Femur (tissue), 1 donor: Measurements from ENCODE around the gene TNFSF12.

Experiments used
- DNase-seq: peaks from one replicate; pipeline ENCODE4 v3.0.0-alpha.2; 2017

TNFSF12 gene

DNA sequence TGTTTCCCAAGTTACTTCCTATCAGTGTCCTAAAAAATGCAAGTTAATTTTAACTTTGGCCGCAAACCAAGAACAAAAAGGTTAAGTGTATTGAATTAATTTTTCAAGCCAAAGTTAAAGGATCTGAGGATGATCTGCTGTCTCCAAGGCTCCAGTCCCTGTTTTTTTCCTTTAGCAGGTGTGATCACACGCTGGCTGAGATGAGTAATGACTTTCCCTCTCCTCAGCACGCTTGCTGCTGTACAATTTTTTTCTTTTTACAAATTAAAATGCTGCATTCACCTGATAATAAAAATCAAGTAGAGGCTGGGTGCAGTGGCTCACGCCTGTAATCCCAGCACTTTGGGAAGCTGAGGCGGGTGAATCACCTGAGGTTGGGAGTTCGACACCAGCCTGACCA is 3.9 kb upstream of the TNFSF12 start:
- no peak for DNase-seq

DNA sequence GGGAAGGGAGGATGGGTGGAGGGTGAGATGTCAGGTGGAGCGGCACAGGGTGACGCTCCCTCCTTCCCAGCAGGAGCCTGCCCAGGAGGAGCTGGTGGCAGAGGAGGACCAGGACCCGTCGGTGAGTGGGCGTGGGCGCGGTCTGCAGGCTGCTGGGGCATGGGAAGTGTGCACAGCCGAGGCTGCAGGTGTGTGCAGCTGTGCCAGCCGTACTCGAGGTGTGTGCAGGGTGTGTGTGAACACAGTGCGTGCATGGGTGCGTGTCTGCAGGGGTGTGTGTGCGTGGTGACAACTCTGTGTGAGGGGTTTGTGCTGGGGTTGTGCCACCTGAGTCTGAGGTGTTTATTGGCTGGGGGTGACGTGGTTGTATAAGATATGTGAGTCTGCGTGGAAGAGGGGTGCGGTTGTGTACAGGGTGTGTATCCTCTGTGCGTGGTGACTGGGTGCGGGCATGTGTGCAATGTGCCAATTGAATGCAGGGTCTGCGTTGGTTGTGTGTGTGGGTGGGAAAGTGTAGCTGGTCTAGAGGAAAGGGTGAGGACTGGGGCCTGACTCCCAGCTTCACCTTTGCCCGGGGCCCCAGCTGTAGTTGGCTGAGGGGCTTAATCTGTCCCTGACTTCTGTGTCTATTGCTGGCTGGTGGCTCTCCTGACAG is 670 bp downstream of the TNFSF12 start:
- peak; percentile 32 for DNase-seq

DNA sequence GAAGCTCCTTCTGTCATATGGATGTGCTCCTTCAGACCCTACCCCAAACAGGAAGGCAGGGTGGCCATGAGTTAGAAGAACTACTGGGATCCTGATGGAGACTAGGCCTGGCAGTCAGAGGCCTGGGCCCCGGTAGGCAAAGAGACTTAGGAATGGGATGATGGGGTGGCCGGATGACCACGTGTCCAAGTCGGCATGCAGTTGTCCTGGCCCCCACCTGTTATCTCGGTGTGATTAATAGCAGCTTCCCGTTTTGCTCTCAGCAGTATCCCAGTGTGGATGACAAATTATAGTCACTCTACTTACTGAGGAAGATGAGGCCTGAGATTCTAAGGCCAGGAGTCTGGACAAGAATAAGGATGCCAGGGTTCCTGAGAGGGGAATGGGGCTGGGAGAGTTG is 1.5 kb downstream of the TNFSF12 start:
- no peak for DNase-seq

DNA sequence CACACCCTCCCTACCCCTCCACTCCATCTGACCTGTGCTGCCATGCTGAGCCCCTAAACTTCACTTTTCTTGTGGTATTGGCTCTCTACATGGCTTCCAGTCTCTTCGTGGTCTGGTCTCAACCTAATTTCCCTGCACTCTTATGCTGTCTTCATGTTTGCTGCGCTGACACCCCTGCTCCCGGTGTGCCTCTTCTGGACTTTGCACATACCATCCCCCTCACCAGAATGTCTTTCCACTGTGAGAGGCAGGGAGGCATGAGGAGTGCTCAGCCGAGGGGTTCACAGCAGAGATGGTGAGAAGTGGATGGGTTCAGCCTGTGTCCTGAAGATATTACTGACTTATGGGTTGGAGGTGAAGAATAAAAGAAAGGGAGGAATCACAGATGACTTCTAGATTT is 2.5 kb downstream of the TNFSF12 start:
- no peak for DNase-seq

DNA sequence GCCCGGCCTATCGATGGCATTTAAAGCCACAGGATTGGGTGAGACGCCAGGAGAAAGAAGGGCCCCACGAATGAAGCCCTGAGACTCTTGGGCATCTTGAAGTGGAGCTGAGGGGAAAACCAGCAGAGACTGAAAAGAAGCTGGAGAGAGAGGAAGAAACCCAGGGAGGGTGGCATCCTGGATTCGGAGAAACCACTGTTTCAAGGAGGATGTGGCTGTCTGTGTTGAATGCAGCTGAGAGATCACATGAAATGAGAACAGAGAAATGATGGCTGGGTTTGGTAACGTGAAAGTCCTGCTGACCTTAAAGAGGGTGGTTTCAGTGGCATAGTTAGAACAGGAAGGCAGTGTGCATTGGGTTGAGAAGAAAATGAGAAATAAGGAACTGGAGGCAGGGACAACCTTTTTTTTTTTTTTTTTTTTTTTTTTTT is 3.8 kb downstream of the TNFSF12 start:
- no peak for DNase-seq

DNA sequence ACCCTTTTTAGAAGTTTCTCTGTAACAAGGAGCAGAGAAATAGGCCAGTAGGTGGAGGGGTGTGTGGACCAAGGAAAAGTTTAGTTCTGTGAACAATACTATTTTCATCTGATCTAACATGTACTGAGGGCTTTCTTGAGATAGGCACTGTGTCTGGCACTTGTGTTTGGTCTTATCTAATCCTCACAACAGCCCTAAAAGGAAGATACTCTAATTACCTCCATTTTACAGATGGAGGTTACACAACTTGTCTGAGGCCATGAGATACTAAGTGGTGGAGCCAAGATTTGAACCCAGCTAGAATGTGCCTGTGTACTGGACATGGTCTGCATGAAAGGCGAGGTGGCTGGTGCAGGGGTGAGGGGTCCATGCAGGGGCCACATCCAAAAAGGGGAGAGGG is 4.5 kb downstream of the TNFSF12 start:
- no peak for DNase-seq

DNA sequence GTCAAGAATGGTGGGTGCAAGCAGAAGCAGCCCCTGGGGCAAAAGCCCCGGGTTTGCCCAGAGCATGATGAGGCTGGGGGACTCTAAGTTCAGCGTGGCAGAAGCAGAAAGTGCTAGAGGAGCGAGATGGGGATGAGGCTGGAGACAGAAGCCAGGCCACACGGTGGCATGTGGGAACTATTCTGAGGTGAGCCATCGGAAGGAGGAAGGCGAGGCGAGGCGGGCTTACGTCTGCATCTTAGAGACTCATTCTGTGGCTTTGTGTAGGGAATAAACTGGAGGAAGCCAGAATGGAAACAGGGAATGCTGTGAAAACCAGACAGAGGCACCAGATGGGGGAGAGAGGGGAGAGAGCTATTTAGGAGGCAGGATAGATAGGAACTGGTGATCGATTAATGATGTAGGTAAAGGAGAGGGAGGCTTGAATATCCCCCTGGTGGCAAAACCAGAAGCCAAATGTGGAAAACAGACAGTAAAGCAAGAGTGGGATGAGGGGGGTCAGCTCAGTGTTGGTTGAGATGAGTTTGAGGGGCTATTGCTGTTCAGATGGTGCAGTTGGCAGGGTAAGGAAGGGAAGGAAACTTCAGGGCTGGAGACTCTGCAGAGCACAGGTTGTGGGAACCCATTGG is 6.6 kb downstream of the TNFSF12 start:
- no peak for DNase-seq

DNA sequence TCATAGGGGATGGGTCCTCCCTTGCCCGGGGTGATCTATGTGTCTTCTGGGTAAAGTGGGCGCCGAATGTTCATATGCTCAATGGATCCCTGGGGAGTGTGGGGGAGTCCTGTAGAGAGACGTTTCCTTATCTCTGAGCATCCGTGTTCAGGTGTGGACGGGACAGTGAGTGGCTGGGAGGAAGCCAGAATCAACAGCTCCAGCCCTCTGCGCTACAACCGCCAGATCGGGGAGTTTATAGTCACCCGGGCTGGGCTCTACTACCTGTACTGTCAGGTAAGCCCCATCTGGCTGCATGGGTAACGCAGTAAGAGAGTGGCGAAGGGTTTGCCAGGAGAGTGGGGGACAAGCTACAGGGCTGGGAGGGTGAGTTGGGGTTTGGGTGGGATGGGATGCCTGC is 7.8 kb downstream of the TNFSF12 start:
- no peak for DNase-seq

DNA sequence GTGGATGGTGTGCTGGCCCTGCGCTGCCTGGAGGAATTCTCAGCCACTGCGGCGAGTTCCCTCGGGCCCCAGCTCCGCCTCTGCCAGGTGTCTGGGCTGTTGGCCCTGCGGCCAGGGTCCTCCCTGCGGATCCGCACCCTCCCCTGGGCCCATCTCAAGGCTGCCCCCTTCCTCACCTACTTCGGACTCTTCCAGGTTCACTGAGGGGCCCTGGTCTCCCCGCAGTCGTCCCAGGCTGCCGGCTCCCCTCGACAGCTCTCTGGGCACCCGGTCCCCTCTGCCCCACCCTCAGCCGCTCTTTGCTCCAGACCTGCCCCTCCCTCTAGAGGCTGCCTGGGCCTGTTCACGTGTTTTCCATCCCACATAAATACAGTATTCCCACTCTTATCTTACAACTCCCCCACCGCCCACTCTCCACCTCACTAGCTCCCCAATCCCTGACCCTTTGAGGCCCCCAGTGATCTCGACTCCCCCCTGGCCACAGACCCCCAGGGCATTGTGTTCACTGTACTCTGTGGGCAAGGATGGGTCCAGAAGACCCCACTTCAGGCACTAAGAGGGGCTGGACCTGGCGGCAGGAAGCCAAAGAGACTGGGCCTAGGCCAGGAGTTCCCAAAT is 8.4 kb downstream of the TNFSF12 start:
- DNase-seq, result no peak

DNA sequence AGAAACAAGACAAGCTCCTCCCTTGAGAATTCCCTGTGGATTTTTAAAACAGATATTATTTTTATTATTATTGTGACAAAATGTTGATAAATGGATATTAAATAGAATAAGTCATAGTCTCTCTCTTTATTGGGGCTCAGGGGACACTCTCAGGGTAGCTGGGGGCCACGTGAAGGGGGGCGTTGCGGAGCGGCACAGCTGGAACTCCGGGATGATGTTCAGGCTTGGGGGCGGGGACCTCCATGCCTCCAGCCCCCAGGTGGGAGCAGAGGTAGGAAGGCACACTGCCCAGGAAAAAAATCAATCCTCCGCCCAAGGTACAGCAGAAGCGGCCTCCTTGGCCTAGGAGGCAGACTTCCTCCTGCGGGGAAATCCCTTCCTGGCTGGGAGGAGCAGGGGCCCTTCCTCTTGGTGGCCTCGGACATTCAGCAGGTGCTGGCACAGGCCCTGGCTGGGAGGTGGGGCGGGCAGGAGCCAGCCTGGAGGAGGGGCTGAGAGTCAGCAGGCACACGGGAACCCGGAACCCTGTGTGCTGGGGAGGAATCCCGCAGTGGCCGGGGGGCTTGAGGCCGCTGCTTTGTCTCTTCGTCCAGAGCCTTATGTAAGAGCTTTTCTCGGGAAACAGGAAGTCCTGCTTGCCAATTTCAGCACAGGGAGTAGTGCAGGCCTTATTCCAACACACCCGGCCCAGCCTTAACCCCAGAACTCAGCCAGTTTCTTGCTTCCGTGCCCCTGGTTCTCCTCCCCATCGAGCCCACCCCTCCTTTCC is 9.1 kb downstream of the TNFSF12 start:
- peak; percentile 90 for DNase-seq

DNA sequence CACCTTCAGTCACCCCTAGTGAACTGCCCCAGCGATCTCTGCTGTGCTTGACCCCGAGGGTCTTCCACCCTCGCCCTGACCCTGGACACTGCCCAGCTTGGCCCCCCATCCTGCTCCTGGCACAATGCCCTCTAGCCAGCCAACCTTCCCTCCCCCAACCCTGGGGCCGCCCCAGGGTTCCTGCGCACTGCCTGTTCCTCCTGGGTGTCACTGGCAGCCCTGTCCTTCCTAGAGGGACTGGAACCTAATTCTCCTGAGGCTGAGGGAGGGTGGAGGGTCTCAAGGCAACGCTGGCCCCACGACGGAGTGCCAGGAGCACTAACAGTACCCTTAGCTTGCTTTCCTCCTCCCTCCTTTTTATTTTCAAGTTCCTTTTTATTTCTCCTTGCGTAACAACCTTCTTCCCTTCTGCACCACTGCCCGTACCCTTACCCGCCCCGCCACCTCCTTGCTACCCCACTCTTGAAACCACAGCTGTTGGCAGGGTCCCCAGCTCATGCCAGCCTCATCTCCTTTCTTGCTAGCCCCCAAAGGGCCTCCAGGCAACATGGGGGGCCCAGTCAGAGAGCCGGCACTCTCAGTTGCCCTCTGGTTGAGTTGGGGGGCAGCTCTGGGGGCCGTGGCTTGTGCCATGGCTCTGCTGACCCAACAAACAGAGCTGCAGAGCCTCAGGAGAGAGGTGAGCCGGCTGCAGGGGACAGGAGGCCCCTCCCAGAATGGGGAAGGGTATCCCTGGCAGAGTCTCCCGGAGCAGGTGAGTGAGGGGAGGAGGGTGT is 9.9 kb downstream of the TNFSF12 start, which contains the start of gene TNFSF13:
TSS of gene TNFSF13 (plus strand) at position 207 of the 776 bp plus-strand sequence. CDS start at position 497, 290 bp downstream.
- DNase-seq, result no peak

DNA sequence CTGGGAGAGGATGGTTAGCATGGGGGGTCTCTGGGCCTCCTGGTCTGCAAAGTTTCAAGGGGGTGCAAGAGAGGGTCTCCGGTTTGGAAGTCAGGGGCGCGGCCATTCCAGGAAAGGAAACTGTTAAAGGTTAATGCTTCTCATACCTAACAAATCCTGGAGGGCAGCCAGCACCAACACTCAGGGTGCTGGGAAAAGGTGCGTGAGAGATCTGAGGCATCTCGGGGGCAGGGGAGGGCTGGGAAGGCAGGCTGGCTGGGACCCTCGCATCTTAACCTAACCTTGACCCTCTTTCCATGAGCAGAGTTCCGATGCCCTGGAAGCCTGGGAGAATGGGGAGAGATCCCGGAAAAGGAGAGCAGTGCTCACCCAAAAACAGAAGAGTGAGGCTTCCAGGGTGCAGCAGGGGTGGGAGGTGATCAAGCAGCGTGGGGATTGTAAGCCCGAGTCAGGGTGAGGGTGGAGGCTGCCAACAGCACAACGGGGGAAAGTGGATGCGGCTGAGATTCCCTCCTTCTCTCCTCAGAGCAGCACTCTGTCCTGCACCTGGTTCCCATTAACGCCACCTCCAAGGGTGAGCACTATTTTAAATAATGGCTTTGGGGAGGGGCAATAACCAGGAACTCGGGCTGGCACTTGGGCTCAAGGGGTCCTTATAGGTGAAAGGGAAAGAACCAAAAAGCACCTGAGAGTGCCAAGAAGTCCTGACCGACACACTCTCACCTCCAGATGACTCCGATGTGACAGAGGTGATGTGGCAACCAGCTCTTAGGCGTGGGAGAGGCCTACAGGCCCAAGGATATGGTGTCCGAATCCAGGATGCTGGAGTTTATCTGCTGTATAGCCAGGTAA is 10.7 kb downstream of the TNFSF12 start:
- no peak for DNase-seq

DNA sequence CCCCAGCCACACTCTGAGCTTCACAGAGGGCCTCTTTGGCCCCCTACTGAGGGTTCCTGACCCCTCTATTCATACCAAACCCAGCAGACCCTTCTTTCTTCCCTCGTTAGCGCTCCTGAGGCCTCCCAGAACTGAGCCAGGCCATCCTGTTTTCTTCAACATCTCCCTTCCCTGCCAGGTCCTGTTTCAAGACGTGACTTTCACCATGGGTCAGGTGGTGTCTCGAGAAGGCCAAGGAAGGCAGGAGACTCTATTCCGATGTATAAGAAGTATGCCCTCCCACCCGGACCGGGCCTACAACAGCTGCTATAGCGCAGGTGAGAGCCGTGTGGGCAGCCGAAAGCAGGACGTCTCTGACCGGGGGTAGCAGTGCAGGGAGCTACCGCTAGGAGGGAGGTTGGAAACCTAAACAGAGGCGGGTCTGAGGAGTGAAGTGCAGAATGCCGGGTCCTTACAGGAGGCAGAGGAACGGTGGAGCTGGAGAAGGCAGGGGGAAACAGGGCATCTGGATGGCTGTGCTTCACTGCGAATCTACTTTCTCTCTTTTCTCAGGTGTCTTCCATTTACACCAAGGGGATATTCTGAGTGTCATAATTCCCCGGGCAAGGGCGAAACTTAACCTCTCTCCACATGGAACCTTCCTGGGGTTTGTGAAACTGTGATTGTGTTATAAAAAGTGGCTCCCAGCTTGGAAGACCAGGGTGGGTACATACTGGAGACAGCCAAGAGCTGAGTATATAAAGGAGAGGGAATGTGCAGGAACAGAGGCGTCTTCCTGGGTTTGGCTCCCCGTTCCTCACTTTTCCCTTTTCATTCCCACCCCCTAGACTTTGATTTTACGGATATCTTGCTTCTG is 11.5 kb downstream of the TNFSF12 start:
- DNase-seq, result peak; percentile 75

DNA sequence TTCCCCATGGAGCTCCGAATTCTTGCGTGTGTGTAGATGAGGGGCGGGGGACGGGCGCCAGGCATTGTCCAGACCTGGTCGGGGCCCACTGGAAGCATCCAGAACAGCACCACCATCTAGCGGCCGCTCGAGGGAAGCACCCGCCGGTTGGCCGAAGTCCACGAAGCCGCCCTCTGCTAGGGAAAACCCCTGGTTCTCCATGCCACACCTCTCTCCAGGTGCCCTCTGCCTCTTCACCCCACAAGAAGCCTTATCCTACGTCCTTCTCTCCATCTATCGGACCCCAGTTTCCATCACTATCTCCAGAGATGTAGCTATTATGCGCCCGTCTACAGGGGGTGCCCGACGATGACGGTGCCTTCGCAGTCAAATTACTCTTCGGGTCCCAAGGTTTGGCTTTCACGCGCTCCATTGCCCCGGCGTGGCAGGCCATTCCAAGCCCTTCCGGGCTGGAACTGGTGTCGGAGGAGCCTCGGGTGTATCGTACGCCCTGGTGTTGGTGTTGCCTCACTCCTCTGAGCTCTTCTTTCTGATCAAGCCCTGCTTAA is 12.2 kb downstream of the TNFSF12 start:
- DNase-seq, result peak; percentile 95

DNA sequence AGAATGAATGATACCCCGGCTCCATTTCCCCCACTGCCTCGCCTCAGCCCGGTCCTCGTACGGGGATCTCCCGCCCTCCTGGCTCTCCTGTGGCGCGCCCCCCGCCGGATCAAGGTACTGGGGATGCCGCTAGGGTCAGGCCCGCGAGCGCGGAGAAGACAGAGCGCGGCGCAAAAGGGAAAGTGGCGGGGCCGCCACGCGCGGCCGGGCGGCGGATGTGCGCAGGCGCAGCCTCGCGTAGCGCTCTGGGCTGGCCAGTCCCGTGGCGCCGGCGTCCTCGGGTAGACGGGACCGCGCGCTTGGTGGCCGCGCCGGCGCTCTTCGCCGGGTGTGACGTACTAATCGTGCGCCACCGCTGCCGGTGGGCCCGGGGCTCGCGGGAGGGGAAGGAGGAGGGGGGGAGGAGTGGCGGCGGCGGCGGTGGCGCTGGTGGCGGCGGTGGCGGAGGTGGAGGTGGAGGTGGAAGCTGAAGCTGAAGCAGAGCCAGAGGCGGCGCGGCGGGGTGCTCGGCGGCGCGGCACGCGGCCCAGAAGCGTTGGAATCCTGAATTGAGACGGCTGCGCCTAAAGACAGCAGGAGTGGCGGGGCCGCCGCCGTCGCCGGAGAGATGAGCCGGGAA is 12.8 kb downstream of the TNFSF12 start, which contains the start of gene SENP3:
TSS of gene SENP3 (plus strand) at position 331 of the 619 bp plus-strand sequence. CDS start 1,158 bp downstream, outside the sequence.
- DNase-seq, result peak; percentile 94

DNA sequence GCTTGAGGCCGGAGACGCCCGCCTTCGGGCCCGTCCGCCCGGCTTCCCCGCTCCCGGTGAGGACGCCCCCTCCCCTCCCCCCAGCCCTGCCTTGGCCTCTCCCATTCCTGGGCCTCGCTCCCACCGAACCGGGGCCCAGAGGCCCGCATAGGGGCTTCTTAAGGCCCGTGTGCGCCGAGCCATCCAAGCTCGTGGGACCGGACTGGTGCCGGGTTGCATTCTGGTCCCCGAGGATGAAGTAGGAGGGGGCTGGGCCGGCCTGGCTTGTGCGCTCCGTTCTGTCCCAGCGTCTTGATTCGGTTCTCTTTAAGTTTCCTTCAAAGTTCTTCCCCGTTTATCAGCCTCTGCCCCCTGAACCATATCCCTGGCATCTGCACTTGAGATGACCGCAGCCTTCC is 13.3 kb downstream of the TNFSF12 start:
- no peak for DNase-seq

DNA sequence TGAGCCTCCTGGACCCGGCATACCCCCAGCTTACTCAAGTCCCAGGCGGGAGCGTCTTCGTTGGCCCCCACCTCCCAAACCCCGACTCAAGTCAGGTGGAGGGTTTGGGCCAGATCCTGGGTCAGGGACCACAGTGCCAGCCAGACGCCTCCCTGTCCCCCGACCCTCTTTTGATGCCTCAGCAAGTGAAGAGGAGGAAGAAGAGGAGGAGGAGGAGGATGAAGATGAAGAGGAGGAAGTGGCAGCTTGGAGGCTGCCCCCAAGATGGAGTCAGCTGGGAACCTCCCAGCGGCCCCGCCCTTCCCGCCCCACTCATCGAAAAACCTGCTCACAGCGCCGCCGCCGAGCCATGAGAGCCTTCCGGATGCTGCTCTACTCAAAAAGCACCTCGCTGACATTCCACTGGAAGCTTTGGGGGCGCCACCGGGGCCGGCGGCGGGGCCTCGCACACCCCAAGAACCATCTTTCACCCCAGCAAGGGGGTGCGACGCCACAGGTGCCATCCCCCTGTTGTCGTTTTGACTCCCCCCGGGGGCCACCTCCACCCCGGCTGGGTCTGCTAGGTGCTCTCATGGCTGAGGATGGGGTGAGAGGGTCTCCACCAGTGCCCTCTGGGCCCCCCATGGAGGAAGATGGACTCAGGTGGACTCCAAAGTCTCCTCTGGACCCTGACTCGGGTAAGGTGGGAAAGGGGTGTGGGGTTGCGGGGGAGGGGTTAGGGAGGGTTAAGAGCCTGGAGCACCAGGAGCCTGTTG is 14.4 kb downstream of the TNFSF12 start:
- DNase-seq, result no peak

DNA sequence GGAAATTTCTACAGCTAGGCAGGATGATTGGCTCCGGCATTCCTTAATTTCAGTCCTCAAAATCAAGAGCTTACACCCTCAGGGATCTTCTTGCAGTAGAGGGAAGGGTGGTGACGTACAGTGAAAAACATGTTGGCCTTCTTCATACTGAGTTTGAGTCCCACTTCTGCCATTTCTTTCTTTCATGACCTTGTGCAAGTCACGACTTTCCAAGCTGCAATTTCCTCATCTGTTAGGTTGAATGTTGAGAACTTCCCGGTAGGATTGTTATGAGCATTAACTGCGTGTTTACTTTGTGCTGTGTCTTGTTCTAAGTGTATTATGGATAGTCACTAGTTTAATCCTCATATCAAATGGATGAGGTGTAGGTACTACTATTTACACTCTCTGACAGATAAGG is 20.7 kb downstream of the TNFSF12 start:
- no peak for DNase-seq

DNA sequence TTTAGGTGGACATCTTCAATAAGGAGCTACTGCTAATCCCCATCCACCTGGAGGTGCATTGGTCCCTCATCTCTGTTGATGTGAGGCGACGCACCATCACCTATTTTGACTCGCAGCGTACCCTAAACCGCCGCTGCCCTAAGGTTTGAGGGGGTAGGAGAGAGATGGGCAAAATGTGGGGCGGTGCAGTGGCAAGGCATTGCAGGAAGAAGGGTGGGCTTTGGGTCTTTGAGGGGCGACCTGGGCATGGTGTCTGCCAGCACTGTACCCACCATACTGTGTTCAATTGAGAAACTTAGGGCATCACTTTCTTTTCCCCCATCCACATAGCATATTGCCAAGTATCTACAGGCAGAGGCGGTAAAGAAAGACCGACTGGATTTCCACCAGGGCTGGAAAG is 21.5 kb downstream of the TNFSF12 start:
- DNase-seq, result no peak
